ENCODE measurements around the gene GALM.
"Not testable (repeated sequence)": the region's sequence is repeated elsewhere in the genome, so short reads cannot be mapped to it uniquely, and the experiment has no call there.

GALM gene

GRCh38 chr2:38683766-38684165 is 17.9 kb downstream of the GALM start:
- no peak for DNase-seq

- DNase-seq: no peak
Observed at GRCh38 chr2:38685116-38685735, 19.3 kb downstream of the GALM start.

- DNase-seq: no peak
Observed at GRCh38 chr2:38690499-38691420, 24.8 kb downstream of the GALM start.

GRCh38 chr2:38691994-38692393 is 26.1 kb downstream of the GALM start:
- DNase-seq: no peak

- no peak for DNase-seq
Observed at GRCh38 chr2:38692636-38693318, 26.9 kb downstream of the GALM start.

GRCh38 chr2:38697116-38697840 is 31.4 kb downstream of the GALM start:
- no peak for DNase-seq

GRCh38 chr2:38698467-38699003 is 32.6 kb downstream of the GALM start:
- DNase-seq: no peak

- DNase-seq: no peak
Observed at GRCh38 chr2:38700113-38700785, 34.3 kb downstream of the GALM start.

- no peak for DNase-seq
Observed at GRCh38 chr2:38700881-38701458, 35.1 kb downstream of the GALM start.

- DNase-seq: no peak
Observed at GRCh38 chr2:38701542-38701941, 35.6 kb downstream of the GALM start.

GRCh38 chr2:38702413-38702812 is 36.5 kb downstream of the GALM start:
- no peak for DNase-seq

- not testable (repeated sequence) for DNase-seq
Observed at GRCh38 chr2:38703336-38703735, 37.4 kb downstream of the GALM start.

GRCh38 chr2:38704664-38705063 is 38.8 kb downstream of the GALM start:
- DNase-seq: no peak

GRCh38 chr2:38706846-38707345 is 41.0 kb downstream of the GALM start:
- DNase-seq: no peak

GRCh38 chr2:38708491-38708890 is 42.6 kb downstream of the GALM start:
- not testable (repeated sequence) for DNase-seq

GRCh38 chr2:38708900-38709566 is 43.1 kb downstream of the GALM start:
- DNase-seq: no peak

- DNase-seq: no peak
Observed at GRCh38 chr2:38709567-38710194, 43.8 kb downstream of the GALM start.

- DNase-seq: no peak
Observed at GRCh38 chr2:38711558-38711957, 45.6 kb downstream of the GALM start.

- no peak for DNase-seq
Observed at GRCh38 chr2:38712413-38712812, 46.5 kb downstream of the GALM start.

GRCh38 chr2:38712871-38713270 is 47.0 kb downstream of the GALM start:
- no peak for DNase-seq

Data from DMS79 treated with DMSO at 0.1 percent for 48 hours (cell line).